MCF 10A (cell line): ENCODE data around the gene FOXK1. TPM values are rescaled to one million over a fixed set of nuclear protein-coding genes. Genes with fewer than 3 reads are reported as not detected.

Source experiments
- BruUV-seq: library from RNA; stranded (reverse); fragments of 400-500 nt; replicated peaks from 2 replicates; lab custom pipeline; 2021; lab: Mats Ljungman, UMichigan
- CTCF ChIA-PET: fragments of 300-600 bp; sonication (Branson Sonifier 250); formaldehyde crosslinking; extraction: SDS; loops from one replicate; lab custom pipeline; 2021; ENCODE audit warnings: antibody characterized with exemption, inconsistent platforms; lab: Yijun Ruan, JAX
- POLR2A ChIA-PET: fragments of 300-600, 350-650 bp; sonication (Branson Sonifier 250); formaldehyde crosslinking; extraction: SDS; loops from one replicate; lab custom pipeline; 2020; ENCODE audit warnings: antibody characterized with exemption, inconsistent platforms; lab: Yijun Ruan, JAX
- DNase-seq: peaks from one replicate; pipeline ENCODE4 v3.0.0-alpha.2; 2018; ENCODE audit not compliant: unreplicated experiment
- H3K27ac Mint-ChIP-seq: one replicate; pipeline ENCODE4 v1.8.0; 2022; ENCODE audit warnings: mild to moderate bottlenecking, low read depth, mixed read lengths; ENCODE audit not compliant: unreplicated experiment
- H3K27me3 Mint-ChIP-seq: one replicate; pipeline ENCODE4 v1.8.0; 2022; ENCODE audit warnings: mixed read lengths; ENCODE audit not compliant: insufficient read depth, unreplicated experiment
- H3K36me3 Mint-ChIP-seq: one replicate; pipeline ENCODE4 v1.8.0; 2022; ENCODE audit warnings: mild to moderate bottlenecking, moderate library complexity, mixed read lengths; ENCODE audit not compliant: insufficient read depth, unreplicated experiment
- H3K4me1 Mint-ChIP-seq: one replicate; pipeline ENCODE4 v1.8.0; 2022; ENCODE audit warnings: mixed read lengths; ENCODE audit not compliant: insufficient read depth, unreplicated experiment
- H3K4me3 Mint-ChIP-seq: one replicate; pipeline ENCODE4 v1.8.0; 2022; ENCODE audit warnings: mild to moderate bottlenecking, moderate library complexity, mixed read lengths; ENCODE audit not compliant: unreplicated experiment
- H3K9me3 Mint-ChIP-seq: one replicate; pipeline ENCODE4 v1.8.0; 2022; ENCODE audit warnings: mixed read lengths; ENCODE audit not compliant: unreplicated experiment
- intact Hi-C: fragments of 100-400 bp; cut with micrococcal nuclease; formaldehyde crosslinking; loops from 2 replicates; pipeline ENCODE4 v1.14.1; 2022
- total RNA-seq: library from RNA; stranded (reverse); gene quantifications from 2 replicates; pipeline ENCODE4 v1.2.3, GENCODE V29; 2022
- TF ChIP-seq, protein P1 (sequence below): fragments of 200-600 bp; IDR thresholded peaks from one replicate; pipeline ENCODE4 v1.8.0; 2022; ENCODE audit warnings: antibody characterized with exemption, mild to moderate bottlenecking; ENCODE audit not compliant: unreplicated experiment

FOXK1 gene
- total RNA-seq, 1 experiment from 2014 or later = 37.7 TPM

DNA sequence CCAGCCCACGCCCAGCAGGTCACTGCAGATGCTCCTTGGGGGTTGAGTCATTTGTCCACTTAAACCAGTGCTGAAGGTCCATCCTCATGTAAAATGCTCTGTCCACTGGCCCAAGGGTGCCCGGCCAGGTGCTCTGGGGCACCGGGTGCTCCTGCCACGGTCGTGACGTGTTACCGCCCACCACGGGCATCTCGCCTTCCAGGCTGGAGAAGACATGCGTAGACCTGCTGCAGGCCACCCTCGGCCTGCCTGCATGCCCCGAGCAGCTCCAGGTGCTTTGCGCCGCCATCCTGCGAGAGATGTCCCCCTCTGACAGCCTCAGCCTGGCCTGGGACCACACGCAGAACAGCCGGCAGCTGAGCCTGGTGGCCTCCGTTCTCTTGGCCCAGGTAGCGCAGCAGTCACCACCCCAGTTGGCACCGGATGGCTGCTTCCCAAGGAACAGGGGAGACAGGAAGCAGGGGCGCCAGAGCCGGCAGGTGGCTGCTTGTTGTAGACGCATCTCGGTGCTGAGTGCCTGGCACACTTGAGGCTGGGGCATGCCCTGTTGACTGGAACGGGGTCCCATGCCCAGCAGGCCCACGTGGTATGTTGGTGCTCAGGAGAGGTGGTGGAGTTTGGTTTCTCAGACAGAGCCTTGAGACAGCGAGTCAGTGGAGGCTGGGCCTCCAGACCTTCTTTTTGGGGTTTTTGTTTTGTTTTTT, 99.4 kb downstream of the FOXK1 start:
- ChIA-PET POLR2A (no interaction called here), CTCF (no interaction called here)
- H3K27ac Mint-ChIP-seq = no peak overlapping the region
- no peaks in the 10 kb centered on the region for H3K9me3 Mint-ChIP-seq
- no TSS peak for BruUV-seq
- TF ChIP-seq, protein P1, sequence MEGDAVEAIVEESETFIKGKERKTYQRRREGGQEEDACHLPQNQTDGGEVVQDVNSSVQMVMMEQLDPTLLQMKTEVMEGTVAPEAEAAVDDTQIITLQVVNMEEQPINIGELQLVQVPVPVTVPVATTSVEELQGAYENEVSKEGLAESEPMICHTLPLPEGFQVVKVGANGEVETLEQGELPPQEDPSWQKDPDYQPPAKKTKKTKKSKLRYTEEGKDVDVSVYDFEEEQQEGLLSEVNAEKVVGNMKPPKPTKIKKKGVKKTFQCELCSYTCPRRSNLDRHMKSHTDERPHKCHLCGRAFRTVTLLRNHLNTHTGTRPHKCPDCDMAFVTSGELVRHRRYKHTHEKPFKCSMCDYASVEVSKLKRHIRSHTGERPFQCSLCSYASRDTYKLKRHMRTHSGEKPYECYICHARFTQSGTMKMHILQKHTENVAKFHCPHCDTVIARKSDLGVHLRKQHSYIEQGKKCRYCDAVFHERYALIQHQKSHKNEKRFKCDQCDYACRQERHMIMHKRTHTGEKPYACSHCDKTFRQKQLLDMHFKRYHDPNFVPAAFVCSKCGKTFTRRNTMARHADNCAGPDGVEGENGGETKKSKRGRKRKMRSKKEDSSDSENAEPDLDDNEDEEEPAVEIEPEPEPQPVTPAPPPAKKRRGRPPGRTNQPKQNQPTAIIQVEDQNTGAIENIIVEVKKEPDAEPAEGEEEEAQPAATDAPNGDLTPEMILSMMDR = no peak
- H3K4me3 Mint-ChIP-seq = no peak overlapping the region
- peaks cover 6% of the 10 kb centered on the region for H3K4me1 Mint-ChIP-seq
- no peak for DNase-seq
- no peaks in the 10 kb centered on the region for H3K27me3 Mint-ChIP-seq
- H3K36me3 Mint-ChIP-seq = peaks cover 16% of the 10 kb centered on the region
- intact Hi-C loops = no loop called here

DNA sequence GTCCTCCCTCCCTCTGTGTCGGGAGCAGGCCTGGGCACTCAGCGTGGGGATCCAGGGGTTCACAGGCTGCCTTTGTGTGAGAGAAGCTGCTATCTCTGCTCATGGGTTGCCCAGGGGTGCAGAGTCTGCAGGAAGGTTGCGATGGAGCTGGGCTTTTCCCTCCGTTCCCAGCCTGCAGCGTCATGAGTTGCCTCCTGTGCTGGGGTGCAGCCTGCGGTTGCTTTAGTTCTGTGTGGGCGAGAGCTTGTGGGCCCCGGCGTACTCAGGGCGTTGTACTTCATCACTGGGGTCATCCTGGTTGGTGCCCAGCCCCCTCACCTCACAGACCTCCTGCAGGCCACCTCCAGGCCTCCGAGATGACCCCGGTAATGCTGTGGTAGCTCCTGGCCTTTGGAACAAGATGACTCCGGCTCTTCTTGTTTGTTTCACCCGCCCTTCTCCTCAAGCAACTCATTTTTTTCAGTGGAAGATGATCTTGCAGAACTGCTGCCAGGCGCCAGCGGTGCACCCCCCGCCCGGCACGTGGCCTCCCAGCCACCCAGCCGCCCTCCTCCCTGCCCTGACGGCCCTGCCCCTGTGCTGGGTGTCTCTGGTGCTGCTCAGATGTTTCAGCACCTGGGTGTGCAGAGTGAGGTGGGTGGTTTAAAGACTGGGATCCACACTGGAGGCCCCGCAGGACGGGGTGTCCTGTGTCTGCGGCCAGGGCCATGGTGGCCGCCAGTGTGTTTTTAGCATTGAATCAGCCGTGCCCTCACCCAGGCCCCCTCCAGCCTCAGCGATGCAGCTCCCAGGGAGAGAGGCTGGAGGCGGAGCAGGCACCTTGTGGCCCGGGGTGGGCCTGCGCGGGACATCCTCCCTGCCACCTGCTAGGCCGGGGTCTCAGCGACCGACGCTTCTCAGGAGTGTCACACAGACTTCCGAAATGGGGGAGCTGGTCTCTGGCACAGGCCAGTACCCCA, 100.5 kb downstream of the FOXK1 start:
- CTCF ChIA-PET = interaction anchor here (0.6 to 1.0 kb wide), 2 partner anchors 14 to 1150 kb away, joined by 3 to 4 read pairs; no protein-coding TSS in a partner anchor
- no peak overlapping the region for H3K27ac Mint-ChIP-seq
- no TSS peak for BruUV-seq

DNA sequence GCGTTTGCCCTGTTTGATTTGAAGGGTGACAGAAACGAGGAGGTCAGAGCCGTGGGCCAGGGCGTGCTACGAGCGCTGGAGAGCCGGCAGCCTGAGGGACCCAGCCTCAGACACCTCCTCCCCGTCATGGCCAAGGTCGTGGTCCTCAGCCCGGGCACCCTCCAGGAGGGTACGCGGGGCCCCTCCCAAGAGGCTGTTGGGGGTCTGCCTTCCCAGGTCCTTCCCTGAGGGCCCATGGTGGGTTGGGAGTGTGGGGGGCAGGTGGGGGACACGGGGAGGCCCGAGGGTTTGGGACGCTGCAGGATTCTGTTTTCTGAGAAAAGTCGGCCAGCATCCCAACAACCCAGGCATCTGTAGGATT, 101.2 kb downstream of the FOXK1 start:
- no peaks in the 10 kb centered on the region for H3K9me3 Mint-ChIP-seq
- BruUV-seq = no TSS peak
- intact Hi-C loops = no loop called here
- TF ChIP-seq, protein P1 = no peak
- no peak overlapping the region for H3K27ac Mint-ChIP-seq
- H3K36me3 Mint-ChIP-seq = peaks cover 29% of the 10 kb centered on the region
- H3K4me1 Mint-ChIP-seq = peaks cover 6% of the 10 kb centered on the region
- POLR2A ChIA-PET = no interaction called here
- no peaks in the 10 kb centered on the region for H3K27me3 Mint-ChIP-seq
- CTCF ChIA-PET = interaction anchor here (0.6 kb wide), 1 partner anchor 1151 kb away, joined by 3 read pairs; no protein-coding TSS in a partner anchor
- no peak for DNase-seq
- H3K4me3 Mint-ChIP-seq = no peak overlapping the region

More for the DNA sequence above, 100.5 kb downstream of the FOXK1 start:
- POLR2A ChIA-PET = interaction anchor here (0.5 kb wide), 1 partner anchor 287 kb away, joined by 3 read pairs; no protein-coding TSS in a partner anchor
- no peak for DNase-seq
- Mint-ChIP-seq H3K9me3 (no peaks in the 10 kb centered on the region), H3K4me3 (no peak overlapping the region), H3K4me1 (peaks cover 7% of the 10 kb centered on the region), H3K36me3 (peaks cover 25% of the 10 kb centered on the region), H3K27me3 (no peaks in the 10 kb centered on the region)
- intact Hi-C loops = no loop called here
- TF ChIP-seq, protein P1 = no peak
